MCF 10A (cell line): ENCODE data around the gene MAP3K12. TPM values are rescaled to one million over a fixed set of nuclear protein-coding genes. Genes with fewer than 3 reads are reported as not detected.
A peak's percentile ranks its signal among the peaks of the same experiment; 100 is the strongest.

ENCODE experiments used
- BruUV-seq: library from RNA; stranded (reverse); fragments of 400-500 nt; replicated peaks from 2 replicates; lab custom pipeline; 2021; lab: Mats Ljungman, UMichigan
- CTCF ChIA-PET: fragments of 300-600 bp; sonication (Branson Sonifier 250); formaldehyde crosslinking; extraction: SDS; loops from one replicate; lab custom pipeline; 2021; ENCODE audit warnings: antibody characterized with exemption, inconsistent platforms; lab: Yijun Ruan, JAX
- POLR2A ChIA-PET: fragments of 300-600, 350-650 bp; sonication (Branson Sonifier 250); formaldehyde crosslinking; extraction: SDS; loops from one replicate; lab custom pipeline; 2020; ENCODE audit warnings: antibody characterized with exemption, inconsistent platforms; lab: Yijun Ruan, JAX
- DNase-seq: peaks from one replicate; pipeline ENCODE4 v3.0.0-alpha.2; 2018; ENCODE audit not compliant: unreplicated experiment
- H3K27ac Mint-ChIP-seq: one replicate; pipeline ENCODE4 v1.8.0; 2022; ENCODE audit warnings: mild to moderate bottlenecking, low read depth, mixed read lengths; ENCODE audit not compliant: unreplicated experiment
- H3K27me3 Mint-ChIP-seq: one replicate; pipeline ENCODE4 v1.8.0; 2022; ENCODE audit warnings: mixed read lengths; ENCODE audit not compliant: insufficient read depth, unreplicated experiment
- H3K36me3 Mint-ChIP-seq: one replicate; pipeline ENCODE4 v1.8.0; 2022; ENCODE audit warnings: mild to moderate bottlenecking, moderate library complexity, mixed read lengths; ENCODE audit not compliant: insufficient read depth, unreplicated experiment
- H3K4me1 Mint-ChIP-seq: one replicate; pipeline ENCODE4 v1.8.0; 2022; ENCODE audit warnings: mixed read lengths; ENCODE audit not compliant: insufficient read depth, unreplicated experiment
- H3K4me3 Mint-ChIP-seq: one replicate; pipeline ENCODE4 v1.8.0; 2022; ENCODE audit warnings: mild to moderate bottlenecking, moderate library complexity, mixed read lengths; ENCODE audit not compliant: unreplicated experiment
- H3K9me3 Mint-ChIP-seq: one replicate; pipeline ENCODE4 v1.8.0; 2022; ENCODE audit warnings: mixed read lengths; ENCODE audit not compliant: unreplicated experiment
- CTCF ChIP-seq: fragments of 200-600 bp; IDR thresholded peaks from one replicate; pipeline ENCODE4 v1.8.0; 2022; ENCODE audit warnings: antibody characterized with exemption, mild to moderate bottlenecking; ENCODE audit not compliant: unreplicated experiment
- intact Hi-C: fragments of 100-400 bp; cut with micrococcal nuclease; formaldehyde crosslinking; loops from 2 replicates; pipeline ENCODE4 v1.14.1; 2022
- total RNA-seq: library from RNA; stranded (reverse); gene quantifications from 2 replicates; pipeline ENCODE4 v1.2.3, GENCODE V29; 2022

MAP3K12 gene
- total RNA-seq, 1 experiment from 2014 or later = 4.6 TPM

- Mint-ChIP-seq H3K4me1 (peaks cover 36% of the 10 kb centered on the region), H3K27ac (peak overlapping the region; percentile 32), H3K9me3 (no peaks in the 10 kb centered on the region), H3K4me3 (peak overlapping the region; percentile 76), H3K36me3 (peaks cover 16% of the 10 kb centered on the region), H3K27me3 (no peaks in the 10 kb centered on the region)
- BruUV-seq = no TSS peak
- no peak for DNase-seq
- no peak for TF ChIP-seq CTCF
- POLR2A ChIA-PET = interaction anchor here (0.6 to 6.5 kb wide), 13 partner anchors 7 to 488 kb away, joined by 3 to 40 read pairs (median 4); partner anchors contain the start of genes AAAS, MAP3K12 and TARBP2
- intact Hi-C loops = no loop called here
- CTCF ChIA-PET = interaction anchor here (0.7 to 2.0 kb wide), 4 partner anchors 14 to 172 kb away, joined by 4 to 10 read pairs (median 6); partner anchors contain the start of genes AAAS and NPFF
These were observed 5.5 kb downstream of the MAP3K12 start for GRCh38 chr12:53493610-53494391.

DNA sequence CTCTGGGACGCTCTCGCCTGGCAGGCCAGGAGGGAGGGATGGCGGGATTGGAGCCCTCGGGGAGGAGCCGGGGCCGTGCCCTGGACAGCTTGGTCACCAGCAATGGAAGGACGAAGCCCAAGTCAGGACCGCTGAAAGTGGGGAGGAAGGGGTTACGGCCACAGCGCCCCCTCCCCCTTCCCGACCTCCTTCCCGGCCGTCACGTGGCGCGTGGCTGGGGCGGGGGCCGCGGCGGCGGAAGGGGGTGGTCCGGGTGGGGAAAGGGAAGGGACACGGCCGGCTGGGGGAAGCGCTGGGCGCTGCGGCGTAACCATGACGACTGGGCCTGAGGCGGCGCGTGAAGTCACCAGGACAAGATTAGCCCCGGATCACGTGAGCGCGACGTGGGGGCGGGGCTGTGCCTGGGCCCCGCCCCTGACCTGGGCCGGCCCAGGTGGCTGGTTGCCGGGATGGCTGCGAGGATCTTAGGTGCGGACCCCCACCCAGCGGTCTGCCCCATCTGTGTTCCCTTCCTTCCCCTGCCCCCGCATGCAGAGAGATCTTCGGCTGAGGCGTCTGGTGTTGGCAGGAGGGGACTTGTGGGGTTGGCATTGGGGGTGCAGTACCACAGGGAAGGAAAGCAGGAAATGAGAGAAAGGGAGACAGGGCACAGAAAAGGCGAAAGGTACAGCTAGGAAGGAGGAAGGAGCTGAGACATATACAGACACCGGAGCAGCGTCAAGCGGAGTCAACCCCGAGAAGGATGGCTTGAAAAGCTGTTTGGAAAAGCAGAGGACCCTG lies 6.2 kb downstream of the MAP3K12 start:
- BruUV-seq = no TSS peak
- intact Hi-C loops = no loop called here
- CTCF ChIA-PET = interaction anchor here (1.0 to 2.0 kb wide), 3 partner anchors 15 to 171 kb away, joined by 4 to 10 read pairs (median 7); partner anchors contain the start of genes AAAS and NPFF
- peak overlapping the region; percentile 32 for H3K27ac Mint-ChIP-seq
- DNase-seq = peak; percentile 84
- H3K27me3 Mint-ChIP-seq = no peaks in the 10 kb centered on the region
- POLR2A ChIA-PET = interaction anchor here (0.6 to 6.5 kb wide), 11 partner anchors 8 to 487 kb away, joined by 3 to 40 read pairs (median 4); partner anchors contain the start of genes AAAS, MAP3K12 and TARBP2
- peaks cover 29% of the 10 kb centered on the region for H3K4me1 Mint-ChIP-seq
- peak overlapping the region; percentile 76 for H3K4me3 Mint-ChIP-seq
- H3K9me3 Mint-ChIP-seq = no peaks in the 10 kb centered on the region
- TF ChIP-seq CTCF = no peak
- H3K36me3 Mint-ChIP-seq = peaks cover 16% of the 10 kb centered on the region

GRCh38 chr12:53492188-53492587 lies 7.1 kb downstream of the MAP3K12 start:
- no peak for TF ChIP-seq CTCF
- Mint-ChIP-seq H3K27me3 (no peaks in the 10 kb centered on the region), H3K4me1 (peaks cover 25% of the 10 kb centered on the region), H3K9me3 (no peaks in the 10 kb centered on the region), H3K36me3 (peaks cover 11% of the 10 kb centered on the region), H3K4me3 (peak overlapping the region; percentile 76), H3K27ac (peak overlapping the region; percentile 32)
- CTCF ChIA-PET = interaction anchor here (0.6 to 1.0 kb wide), 2 partner anchors 16 to 439 kb away, joined by 3 to 4 read pairs; no protein-coding TSS in a partner anchor
- BruUV-seq = TSS peak; percentile 58
- DNase-seq = no peak
- intact Hi-C loops = no loop called here
- POLR2A ChIA-PET = interaction anchor here (0.8 to 6.5 kb wide), 7 partner anchors 8 to 169 kb away, joined by 3 to 40 read pairs (median 4); partner anchors contain the start of genes MAP3K12 and TARBP2
